GM12864 (cell line): ENCODE measurements around the gene TRPV4.

Experiments used
- DNase-seq: peaks from one replicate; pipeline ENCODE4 v3.0.0-alpha.2; 2011; ENCODE audit warnings: low read depth
- H3K4me3 ChIP-seq: 2 replicates; pipeline ENCODE4 v1.5.1; 2011; ENCODE audit warnings: mild to moderate bottlenecking, low read depth, low read length, control low read depth
- TF ChIP-seq, protein P1 (sequence below): IDR thresholded peaks from 2 replicates; pipeline ENCODE4 v1.5.1; 2011; ENCODE audit warnings: low read depth, mild to moderate bottlenecking, moderate library complexity, low read length, control low read depth, inconsistent platforms; ENCODE audit errors: missing control alignments

TRPV4 gene

DNA sequence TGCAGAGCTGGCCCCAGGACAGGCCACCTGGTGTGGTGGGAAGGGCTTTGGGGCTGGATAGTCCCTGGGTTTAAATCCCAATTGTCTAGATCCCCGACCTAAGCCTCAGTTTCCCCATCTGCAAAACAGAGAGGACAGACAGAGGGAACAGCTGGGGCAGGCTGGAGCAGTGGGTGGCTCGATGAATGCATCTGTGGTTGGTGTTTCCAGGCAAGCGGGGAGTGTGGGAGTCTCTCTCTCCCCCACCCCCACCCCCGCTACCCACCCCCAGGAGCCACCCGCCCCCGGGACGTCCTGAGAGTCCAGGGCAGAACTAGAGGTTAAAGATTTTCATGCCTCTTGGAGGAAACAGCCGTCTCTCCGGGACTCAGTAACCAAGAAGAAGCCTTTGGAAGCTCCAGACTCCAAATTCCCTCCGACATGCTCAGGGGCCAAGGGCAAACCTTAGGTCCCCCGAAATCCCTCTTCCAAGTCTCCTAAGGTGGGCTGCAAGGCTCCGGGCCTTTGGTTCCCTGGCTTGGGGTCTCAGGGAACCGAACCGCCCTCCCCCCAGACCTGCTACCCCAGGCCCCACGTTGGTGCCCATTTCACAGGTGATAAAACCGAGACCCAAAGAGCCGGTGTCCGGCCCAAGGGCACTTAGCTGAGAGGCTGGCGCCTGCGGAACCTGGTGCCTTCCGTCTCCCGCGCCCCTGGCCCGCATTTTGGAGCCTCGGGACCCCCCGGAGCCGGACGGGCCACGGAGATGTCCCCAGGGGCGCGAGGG, 474 bp downstream of the TRPV4 start:
- no peak for DNase-seq
- TF ChIP-seq, protein P1, sequence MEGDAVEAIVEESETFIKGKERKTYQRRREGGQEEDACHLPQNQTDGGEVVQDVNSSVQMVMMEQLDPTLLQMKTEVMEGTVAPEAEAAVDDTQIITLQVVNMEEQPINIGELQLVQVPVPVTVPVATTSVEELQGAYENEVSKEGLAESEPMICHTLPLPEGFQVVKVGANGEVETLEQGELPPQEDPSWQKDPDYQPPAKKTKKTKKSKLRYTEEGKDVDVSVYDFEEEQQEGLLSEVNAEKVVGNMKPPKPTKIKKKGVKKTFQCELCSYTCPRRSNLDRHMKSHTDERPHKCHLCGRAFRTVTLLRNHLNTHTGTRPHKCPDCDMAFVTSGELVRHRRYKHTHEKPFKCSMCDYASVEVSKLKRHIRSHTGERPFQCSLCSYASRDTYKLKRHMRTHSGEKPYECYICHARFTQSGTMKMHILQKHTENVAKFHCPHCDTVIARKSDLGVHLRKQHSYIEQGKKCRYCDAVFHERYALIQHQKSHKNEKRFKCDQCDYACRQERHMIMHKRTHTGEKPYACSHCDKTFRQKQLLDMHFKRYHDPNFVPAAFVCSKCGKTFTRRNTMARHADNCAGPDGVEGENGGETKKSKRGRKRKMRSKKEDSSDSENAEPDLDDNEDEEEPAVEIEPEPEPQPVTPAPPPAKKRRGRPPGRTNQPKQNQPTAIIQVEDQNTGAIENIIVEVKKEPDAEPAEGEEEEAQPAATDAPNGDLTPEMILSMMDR, result no peak

DNA sequence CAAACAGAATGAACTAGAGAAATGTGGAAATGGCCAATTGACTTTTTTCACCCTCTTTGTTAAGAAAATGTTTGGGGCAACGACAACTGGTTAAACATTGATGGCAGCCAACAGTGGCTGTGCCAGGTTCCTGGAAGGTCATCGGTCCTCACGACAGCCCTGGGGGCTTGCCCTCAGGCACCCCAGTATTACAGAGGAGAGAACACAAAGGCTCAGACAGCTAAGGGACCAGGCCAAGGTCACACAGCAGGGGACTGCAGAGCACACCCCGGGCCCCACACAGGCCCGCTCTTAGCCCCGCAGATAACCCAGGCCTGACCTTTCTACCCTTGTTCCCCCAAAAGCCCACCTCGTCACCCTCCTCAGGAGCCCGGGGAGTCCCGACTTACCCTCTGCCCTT, 1.3 kb downstream of the TRPV4 start:
- TF ChIP-seq, protein P1, result no peak
- H3K4me3 ChIP-seq, result no peak overlapping the region
- no peak for DNase-seq

More for the DNA sequence above, 474 bp downstream of the TRPV4 start:
- no peak overlapping the region for H3K4me3 ChIP-seq

- DNase-seq, result no peak
- H3K4me3 ChIP-seq, result no peak overlapping the region
- TF ChIP-seq, protein P1, result no peak
Observed at GRCh38 chr12:109831365-109831764, 1.8 kb downstream of the TRPV4 start.

- TF ChIP-seq, protein P1, result no peak
- H3K4me3 ChIP-seq, result no peak overlapping the region
- no peak for DNase-seq
Observed at GRCh38 chr12:109830718-109831117, 2.5 kb downstream of the TRPV4 start.

DNA sequence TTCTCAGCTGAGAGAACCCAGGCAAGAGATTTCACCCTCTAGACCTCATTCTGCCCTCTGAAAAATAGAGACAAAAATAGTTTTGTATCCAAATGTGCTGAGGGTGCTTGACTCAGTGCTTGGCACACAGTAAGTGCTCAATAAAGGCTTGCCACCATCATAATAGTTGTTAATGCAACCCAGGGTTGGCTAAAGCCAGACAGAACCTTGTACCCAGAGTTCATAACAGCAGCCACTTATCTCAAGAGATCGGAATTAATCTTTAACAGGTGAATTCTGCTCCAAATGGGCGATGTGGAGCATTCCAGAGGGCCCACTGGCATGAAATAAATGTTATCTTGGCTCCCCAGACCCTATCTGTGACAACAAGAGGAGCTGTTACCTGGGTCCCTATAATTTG, 2.9 kb downstream of the TRPV4 start:
- H3K4me3 ChIP-seq, result no peak overlapping the region
- TF ChIP-seq, protein P1, result no peak
- DNase-seq, result no peak

DNA sequence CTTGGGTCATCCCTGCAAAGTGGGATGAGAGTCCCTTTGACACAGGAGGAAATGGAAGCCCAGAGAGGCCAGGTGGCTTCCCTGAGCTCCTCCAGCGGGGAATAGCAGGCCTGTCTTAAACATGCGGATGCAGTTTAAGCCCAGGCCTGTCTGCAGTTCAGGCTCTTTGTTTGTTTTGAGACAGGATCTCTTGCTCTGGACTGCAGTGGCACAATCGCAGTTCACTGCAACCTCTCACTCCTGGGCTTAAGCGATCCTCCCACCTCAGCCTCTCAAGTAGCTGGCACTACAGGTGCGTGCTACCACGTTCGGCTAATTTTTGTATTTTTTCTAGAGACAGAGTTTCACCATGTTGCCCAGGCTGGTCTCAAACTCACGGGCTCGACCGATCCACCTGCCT, 3.5 kb downstream of the TRPV4 start:
- TF ChIP-seq, protein P1, result no peak
- DNase-seq, result no peak

More for the DNA sequence above, 3.5 kb downstream of the TRPV4 start:
- H3K4me3 ChIP-seq, result no peak overlapping the region
